Stimulated activated CD8-positive, alpha-beta memory T cell treated with anti-CD3 and anti-CD28 coated beads, Interleukin-4, amount 100 ng/mL, for 48 hours (primary cell): ENCODE results near the gene TEX48.

Experiments used
- DNase-seq: peaks from one replicate; pipeline ENCODE4 v3.0.0-alpha.2; 2020

The TEX48 gene

DNA sequence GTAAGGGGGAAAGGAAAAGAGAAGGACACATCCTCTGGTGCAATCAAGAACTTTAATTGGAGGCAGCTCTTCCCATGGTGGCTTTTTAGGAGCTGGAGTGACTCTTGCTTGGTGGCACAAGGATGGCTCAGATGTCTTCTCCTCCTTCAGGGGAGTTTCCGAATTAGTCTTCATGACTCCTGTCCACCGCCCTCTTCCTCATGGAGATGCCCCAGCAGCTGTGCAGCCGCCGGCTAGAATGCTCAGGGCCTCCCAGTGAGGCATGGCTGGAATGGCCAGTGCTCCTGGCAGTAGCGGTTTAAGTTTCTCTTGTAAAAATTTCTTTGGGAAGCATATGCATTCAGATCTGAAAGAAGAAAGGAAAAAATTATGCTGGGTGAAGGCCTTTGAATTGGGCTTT lies 15.6 kb downstream of the TEX48 start:
- DNase-seq: no peak

DNA sequence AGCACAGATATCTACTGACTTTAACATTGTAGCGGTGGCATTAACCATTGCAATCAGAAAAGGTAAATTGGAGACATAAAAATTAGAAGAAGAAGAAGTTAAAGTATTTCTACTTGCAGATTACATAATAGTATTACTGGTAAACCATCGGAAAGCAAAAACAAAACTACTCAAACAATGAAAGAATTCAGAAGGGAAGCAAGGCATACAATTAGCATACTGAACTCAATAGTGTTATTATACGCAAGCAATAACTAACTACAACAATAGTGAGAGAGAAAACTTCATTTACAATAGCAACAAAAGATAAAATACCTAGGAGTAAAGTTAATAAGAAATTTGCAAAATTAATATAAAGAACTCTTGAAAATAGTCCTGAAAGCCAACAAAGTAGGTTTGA lies 17.8 kb downstream of the TEX48 start:
- no peak for DNase-seq

GRCh38 chr9:114662081-114662989 lies 19.7 kb downstream of the TEX48 start:
- peak; percentile 85 for DNase-seq

GRCh38 chr9:114657705-114658104 lies 24.3 kb downstream of the TEX48 start, which contains the start of gene TEX53:
TEX53 (minus strand) TSS chr9:114657805; CDS start chr9:114657774, 31 bp downstream.
- no peak for DNase-seq

GRCh38 chr9:114656301-114656700 lies 25.7 kb downstream of the TEX48 start:
- no peak for DNase-seq

DNA sequence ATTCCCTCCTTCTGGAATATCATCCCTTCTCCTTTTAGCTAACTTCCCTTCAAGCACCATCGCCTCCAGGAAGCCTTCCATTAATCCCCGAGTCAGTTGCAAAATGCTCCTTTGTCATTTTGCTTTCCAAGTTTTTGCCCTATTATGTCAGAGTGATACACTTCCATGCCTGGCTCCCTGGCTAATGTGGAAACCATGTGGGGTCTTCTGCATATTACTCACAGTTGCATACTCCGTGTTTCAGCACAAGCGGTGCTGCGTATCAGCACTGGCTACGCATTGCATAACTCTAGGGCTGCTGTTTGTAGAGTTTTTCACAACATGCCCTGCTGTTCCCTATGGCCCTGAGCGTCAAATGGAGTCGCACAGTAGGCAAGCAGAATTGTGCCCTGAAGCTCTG lies 26.3 kb downstream of the TEX48 start:
- no peak for DNase-seq

DNA sequence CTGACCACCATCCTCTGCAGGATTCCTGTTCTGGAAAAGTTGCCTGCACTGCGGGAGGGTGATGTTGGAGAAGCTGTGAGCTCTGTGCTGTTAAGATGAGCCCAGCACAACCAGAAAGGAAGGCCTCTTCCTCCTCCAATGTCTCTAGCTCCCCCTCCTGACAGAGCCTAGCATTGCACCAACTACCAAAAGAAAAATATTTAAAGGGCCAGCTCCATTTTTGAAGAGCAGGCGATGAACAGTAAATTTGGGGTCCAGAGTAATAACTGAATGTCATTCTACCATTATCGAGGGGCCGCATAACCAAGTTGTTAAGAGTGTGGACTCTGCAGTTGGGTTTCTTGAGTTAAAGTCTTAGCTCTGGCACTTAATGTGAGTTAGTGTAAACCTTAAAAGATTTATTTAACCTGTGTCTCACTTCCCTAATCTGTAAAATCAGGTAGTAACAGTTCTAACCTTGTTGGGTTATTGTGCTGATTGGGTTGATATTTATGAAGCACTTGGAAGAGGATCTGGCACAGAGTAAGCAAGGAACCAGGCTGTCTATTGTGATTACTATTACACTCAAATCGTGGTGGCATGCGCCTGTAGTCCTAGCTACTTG lies 28.3 kb downstream of the TEX48 start:
- peak; percentile 92 for DNase-seq

- DNase-seq: no peak
These were observed 29.0 kb downstream of the TEX48 start for GRCh38 chr9:114652776-114653555.

DNA sequence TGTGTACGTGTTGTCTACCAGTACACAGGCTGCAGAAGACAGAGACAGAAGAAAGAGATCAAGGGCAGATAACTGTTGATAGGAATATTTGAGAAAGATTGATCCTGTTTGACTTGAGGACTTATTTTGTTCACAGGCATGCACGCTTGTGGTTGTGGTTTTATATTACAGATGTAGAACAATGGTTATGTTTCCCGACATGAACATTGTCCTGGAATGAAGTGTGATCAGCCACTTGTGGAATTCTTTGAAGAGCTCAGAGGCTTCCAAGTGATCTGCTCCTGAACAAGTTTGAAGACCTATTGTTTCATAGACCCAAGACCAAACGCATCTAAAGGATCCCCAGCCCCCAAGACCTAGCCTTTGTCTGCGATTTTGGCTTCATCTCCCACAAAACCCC lies 38.1 kb downstream of the TEX48 start:
- DNase-seq: no peak

GRCh38 chr9:114643001-114643400 lies 39.0 kb downstream of the TEX48 start:
- DNase-seq: no peak

GRCh38 chr9:114641967-114642366 lies 40.0 kb downstream of the TEX48 start:
- no peak for DNase-seq

DNA sequence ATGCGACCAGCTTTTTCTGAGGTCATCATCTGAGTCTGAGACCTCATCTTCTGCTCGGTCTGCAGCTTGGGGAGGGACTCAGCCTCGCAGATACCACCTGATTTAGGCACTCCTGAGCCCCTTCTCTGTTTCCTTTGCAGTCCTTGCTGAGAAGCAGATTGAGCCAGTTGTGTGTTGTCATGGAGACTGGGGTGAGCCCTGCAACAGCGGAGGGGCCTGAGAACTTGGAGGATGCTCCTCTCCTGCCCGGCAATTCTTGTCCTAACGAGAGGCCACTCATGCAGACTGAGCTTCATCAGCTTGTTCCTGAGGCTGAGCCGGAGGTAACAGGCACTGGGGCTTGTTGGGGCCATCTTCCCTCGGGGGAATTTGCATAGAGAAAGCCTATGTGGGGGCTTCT lies 43.6 kb downstream of the TEX48 start:
- DNase-seq: no peak

- no peak for DNase-seq
These were observed 47.6 kb downstream of the TEX48 start for GRCh38 chr9:114634387-114634786.

- no peak for DNase-seq
These were observed 48.4 kb downstream of the TEX48 start for GRCh38 chr9:114633438-114634089.

GRCh38 chr9:114631166-114631565 lies 50.8 kb downstream of the TEX48 start:
- no peak for DNase-seq

- no peak for DNase-seq
These were observed 52.4 kb downstream of the TEX48 start for GRCh38 chr9:114629563-114630090.

- DNase-seq: no peak
These were observed 54.4 kb downstream of the TEX48 start for GRCh38 chr9:114627553-114627952.

DNA sequence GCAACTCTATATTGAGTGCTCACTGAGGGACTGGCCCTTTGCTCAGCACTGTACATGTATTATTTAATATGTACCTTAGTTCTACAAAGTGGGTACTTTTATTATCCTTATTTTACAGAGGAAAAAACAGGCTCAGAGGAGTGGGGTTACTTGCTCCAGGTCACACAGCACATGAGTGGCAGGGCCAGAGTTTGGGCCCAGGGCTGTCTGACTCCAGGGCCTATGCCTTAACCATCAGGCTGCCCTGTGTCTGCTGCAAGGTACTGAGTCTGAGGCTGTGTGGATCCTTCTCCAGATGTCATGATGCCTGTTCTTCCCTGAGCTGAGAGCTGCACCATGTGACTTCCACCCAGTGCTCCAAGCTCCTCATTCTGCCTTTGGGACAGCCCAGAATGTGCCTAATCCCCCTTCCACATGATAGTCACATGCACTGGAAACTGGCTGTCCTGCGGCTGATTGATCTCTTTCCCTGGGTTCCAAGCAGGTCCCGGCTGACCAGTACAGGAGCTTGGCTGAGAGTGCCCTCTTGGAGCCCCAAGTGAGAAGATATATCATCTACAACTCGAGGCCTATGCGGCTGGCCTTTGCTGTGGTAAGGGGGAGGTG lies 55.5 kb downstream of the TEX48 start:
- DNase-seq: no peak

DNA sequence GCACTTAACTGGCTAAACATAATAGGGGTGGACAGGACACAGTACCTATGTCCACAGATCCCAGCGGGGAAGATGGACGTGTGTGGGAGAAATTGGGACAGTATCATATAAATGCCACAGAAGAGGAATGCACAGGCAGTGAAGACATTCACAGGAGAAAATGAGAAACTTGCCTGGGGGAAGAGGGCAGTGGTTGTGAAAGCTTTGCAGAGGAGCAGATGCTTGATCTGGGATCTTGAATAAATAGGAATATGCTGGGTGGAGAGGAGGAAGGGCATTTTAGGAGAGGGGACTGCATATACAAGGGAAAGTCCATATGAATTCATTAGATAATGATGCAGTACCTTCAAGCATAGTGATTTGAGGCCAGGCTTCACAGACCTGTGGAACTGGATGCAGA lies 57.3 kb downstream of the TEX48 start:
- DNase-seq: no peak

DNA sequence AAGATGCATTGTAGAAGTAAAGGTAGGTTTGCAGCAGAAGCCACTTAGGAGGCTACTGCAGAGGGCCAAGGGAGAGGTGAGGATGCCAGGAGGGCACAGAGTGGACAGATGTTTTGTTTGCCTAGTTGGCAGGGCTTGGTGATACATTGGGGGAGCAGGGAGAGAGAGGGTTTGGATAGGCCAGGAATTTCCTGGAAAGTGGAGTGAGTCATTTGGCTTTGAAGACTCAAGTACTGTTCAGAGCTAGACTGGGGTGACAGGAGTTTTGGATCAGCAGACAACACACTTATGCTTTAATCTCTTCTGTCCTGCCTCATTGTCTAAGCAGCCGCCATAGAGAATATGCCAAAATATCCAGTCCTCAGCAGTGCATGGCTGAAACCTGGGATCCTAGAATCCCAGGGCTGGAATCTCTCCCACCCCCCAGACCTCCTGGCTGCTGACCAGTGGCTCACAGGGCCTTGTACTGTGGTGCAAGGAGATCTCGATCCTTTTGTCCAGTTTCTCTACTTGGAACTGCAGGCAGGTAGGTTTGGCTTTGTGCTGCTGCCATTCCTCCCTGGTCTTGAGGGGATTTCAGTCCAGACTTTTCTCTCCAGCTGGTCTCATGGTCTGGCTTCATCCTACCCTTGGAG lies 59.9 kb downstream of the TEX48 start:
- no peak for DNase-seq

- DNase-seq: no peak
These were observed 60.4 kb downstream of the TEX48 start for GRCh38 chr9:114621561-114621960.
